PC-3 (cell line): ENCODE measurements around the gene CDK4. TPM values are rescaled to one million over a fixed set of nuclear protein-coding genes. Genes with fewer than 3 reads are reported as not detected.

ENCODE experiments used
- ATAC-seq: fragments of 200-7000 bp; cut with Tn5 transposase; 2 replicates; pipeline ENCODE4 v1.9.1; 2020; ENCODE audit warnings: mild to moderate bottlenecking, moderate library complexity
- BruUV-seq: library from RNA; stranded (reverse); fragments of 400-500 nt; replicated peaks from 2 replicates; lab custom pipeline; 2021; lab: Mats Ljungman, UMichigan
- CTCF ChIA-PET: fragments of 300-600 bp; sonication (Branson Sonifier 250); formaldehyde crosslinking; loops from one replicate; lab custom pipeline; 2022; ENCODE audit warnings: antibody characterized with exemption; lab: Charles Lee
- POLR2A ChIA-PET: fragments of 300-600 bp; sonication (Branson Sonifier 250); formaldehyde crosslinking; loops from one replicate; lab custom pipeline; 2022; ENCODE audit warnings: antibody characterized with exemption; ENCODE audit not compliant: unreplicated experiment; lab: Charles Lee
- DNase-seq: peaks from one replicate; pipeline ENCODE4 v3.0.0-alpha.2; 2015
- H2AFZ ChIP-seq: fragments of 300-600 bp; sonication (generic); 2 replicates; pipeline ENCODE4 v1.6.0; 2016; ENCODE audit warnings: antibody characterized with exemption, low read length
- H3F3A ChIP-seq: fragments of 300-600 bp; sonication (generic); one replicate; pipeline ENCODE4 v1.6.0; 2017; ENCODE audit warnings: antibody characterized with exemption, low read length, control low read depth, mild to moderate bottlenecking; ENCODE audit not compliant: unreplicated experiment
- H3K27ac ChIP-seq: fragments of 300-600 bp; sonication (generic); 2 replicates; pipeline ENCODE4 v1.5.1; 2016; ENCODE audit warnings: mild to moderate bottlenecking, low read length
- H3K27me3 ChIP-seq: fragments of 300-600 bp; sonication (generic); 2 replicates; pipeline ENCODE4 v1.6.1; 2016; ENCODE audit warnings: low read length, mixed read lengths
- H3K36me3 ChIP-seq: fragments of 300-600 bp; sonication (generic); 2 replicates; pipeline ENCODE4 v1.6.1; 2016; ENCODE audit warnings: low read depth, mixed run types, low read length, mixed read lengths
- H3K4me1 ChIP-seq: fragments of 300-600 bp; sonication (generic); 2 replicates; pipeline ENCODE4 v1.5.1; 2016; ENCODE audit warnings: low read length; ENCODE audit not compliant: insufficient read depth
- H3K4me2 ChIP-seq: fragments of 300-600 bp; sonication (generic); 2 replicates; pipeline ENCODE4 v1.6.0; 2016; ENCODE audit warnings: low read length
- H3K4me3 ChIP-seq: fragments of 300-600 bp; sonication (generic); 2 replicates; pipeline ENCODE4 v1.5.1; 2016; ENCODE audit warnings: mild to moderate bottlenecking, low read length, mixed read lengths
- H3K79me2 ChIP-seq: fragments of 300-600 bp; sonication (generic); 2 replicates; pipeline ENCODE4 v1.6.1; 2017; ENCODE audit warnings: low read length, mixed read lengths
- H3K9ac ChIP-seq: fragments of 300-600 bp; sonication (generic); 2 replicates; pipeline ENCODE4 v1.6.0; 2016; ENCODE audit warnings: mild to moderate bottlenecking, low read length
- H3K9me2 ChIP-seq: fragments of 300-600 bp; sonication (generic); replicated peaks from 2 replicates; pipeline ENCODE4 v1.6.1; 2016; ENCODE audit warnings: mixed run types, low read length, mixed read lengths
- H3K9me3 ChIP-seq: fragments of 300-600 bp; sonication (generic); 2 replicates; pipeline ENCODE4 v1.6.1; 2016; ENCODE audit warnings: low read length, mixed read lengths
- H4K20me1 ChIP-seq: fragments of 300-600 bp; sonication (generic); 2 replicates; pipeline ENCODE4 v1.6.1; 2016; ENCODE audit warnings: low read length, mixed read lengths
- EZH2 ChIP-seq: fragments of 300-600 bp; sonication (generic); IDR thresholded peaks from one replicate; pipeline ENCODE4 v1.6.1; 2017; ENCODE audit warnings: antibody characterized with exemption, mild to moderate bottlenecking, low read length; ENCODE audit not compliant: unreplicated experiment
- EZH2phosphoT487 ChIP-seq: fragments of 300-600 bp; sonication (generic); IDR thresholded peaks from 2 replicates; pipeline ENCODE4 v1.6.1; 2018; ENCODE audit warnings: mild to moderate bottlenecking, antibody characterized with exemption, low read length, borderline replicate concordance
- intact Hi-C: fragments of 100-400 bp; cut with micrococcal nuclease; formaldehyde crosslinking; loops from 2 replicates; pipeline ENCODE4 v1.9.0; 2023
- total RNA-seq: library from RNA; depleted of rRNA; stranded (reverse); fragments of >200 nt; gene quantifications from 2 replicates; pipeline ENCODE4 v1.2.3, GENCODE V29; 2014
- TF ChIP-seq, protein P1 (sequence below): fragments of 300-600 bp; sonication (generic); conservative IDR thresholded peaks from 2 replicates; pipeline ENCODE4 v1.5.1; 2017; ENCODE audit warnings: antibody characterized with exemption, low read depth, mild to moderate bottlenecking, low read length

The CDK4 gene
- total RNA-seq, 1 experiment from 2014 or later, result 212 TPM

DNA sequence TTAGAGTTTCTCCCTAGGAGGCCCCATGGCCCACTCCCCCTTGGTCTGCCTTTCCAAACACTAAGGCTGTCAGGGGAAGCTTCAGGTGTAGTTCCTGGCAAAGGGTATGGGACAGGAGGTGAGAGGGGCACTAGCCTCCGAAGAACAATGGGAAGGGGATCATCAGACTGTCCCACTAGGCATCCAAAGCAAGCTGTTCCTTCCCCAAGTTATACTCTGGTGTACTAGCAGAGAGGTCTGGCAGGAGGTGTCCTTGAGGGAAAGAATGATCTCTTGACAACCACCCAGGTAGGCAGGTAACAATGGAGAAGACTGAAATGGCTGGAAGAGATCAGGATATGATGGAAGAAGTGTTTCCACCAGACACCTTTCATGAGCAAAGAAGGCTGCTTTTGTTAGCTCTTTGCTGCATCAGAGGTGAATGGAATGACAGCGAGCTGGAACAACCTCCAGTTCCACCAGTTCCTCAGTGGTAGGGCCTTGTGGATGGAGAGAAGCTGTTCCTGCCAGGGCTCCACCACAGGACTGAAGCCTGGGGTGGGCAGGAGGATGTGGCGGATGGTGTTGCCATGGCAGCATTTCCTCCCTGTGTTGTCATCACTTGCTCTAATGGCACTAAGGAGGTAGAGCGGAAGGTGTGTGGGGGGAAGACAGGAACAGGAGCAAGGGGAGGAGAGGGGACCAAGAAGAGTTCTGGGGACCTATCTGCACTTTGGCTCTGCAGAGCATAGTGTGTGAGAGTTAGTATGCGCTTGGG, 11.3 kb downstream of the CDK4 start:
- no peak overlapping the region for H3K4me3 ChIP-seq
- no peaks in the 10 kb centered on the region for H3K9me3 ChIP-seq
- TF ChIP-seq, protein P1, sequence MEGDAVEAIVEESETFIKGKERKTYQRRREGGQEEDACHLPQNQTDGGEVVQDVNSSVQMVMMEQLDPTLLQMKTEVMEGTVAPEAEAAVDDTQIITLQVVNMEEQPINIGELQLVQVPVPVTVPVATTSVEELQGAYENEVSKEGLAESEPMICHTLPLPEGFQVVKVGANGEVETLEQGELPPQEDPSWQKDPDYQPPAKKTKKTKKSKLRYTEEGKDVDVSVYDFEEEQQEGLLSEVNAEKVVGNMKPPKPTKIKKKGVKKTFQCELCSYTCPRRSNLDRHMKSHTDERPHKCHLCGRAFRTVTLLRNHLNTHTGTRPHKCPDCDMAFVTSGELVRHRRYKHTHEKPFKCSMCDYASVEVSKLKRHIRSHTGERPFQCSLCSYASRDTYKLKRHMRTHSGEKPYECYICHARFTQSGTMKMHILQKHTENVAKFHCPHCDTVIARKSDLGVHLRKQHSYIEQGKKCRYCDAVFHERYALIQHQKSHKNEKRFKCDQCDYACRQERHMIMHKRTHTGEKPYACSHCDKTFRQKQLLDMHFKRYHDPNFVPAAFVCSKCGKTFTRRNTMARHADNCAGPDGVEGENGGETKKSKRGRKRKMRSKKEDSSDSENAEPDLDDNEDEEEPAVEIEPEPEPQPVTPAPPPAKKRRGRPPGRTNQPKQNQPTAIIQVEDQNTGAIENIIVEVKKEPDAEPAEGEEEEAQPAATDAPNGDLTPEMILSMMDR, result no peak
- no peak for TF ChIP-seq EZH2
- no peak for TF ChIP-seq EZH2phosphoT487
- peaks cover 17% of the 10 kb centered on the region for H3K4me1 ChIP-seq
- peaks cover 38% of the 10 kb centered on the region for H3K27me3 ChIP-seq
- H3K9me2 ChIP-seq, result no peaks in the 10 kb centered on the region
- H2AFZ ChIP-seq, result no peak overlapping the region
- no peaks in the 10 kb centered on the region for H4K20me1 ChIP-seq
- CTCF ChIA-PET, result no interaction called here
- H3K4me2 ChIP-seq, result no peak overlapping the region
- H3K79me2 ChIP-seq, result no peaks in the 10 kb centered on the region
- DNase-seq (no peak), ATAC-seq (no peak)
- no peak overlapping the region for H3K27ac ChIP-seq
- no peaks in the 10 kb centered on the region for H3K36me3 ChIP-seq
- no peaks in the 10 kb centered on the region for H3F3A ChIP-seq
- no peak overlapping the region for H3K9ac ChIP-seq
- BruUV-seq, result no TSS peak
- POLR2A ChIA-PET, result no interaction called here
- intact Hi-C loops, result no loop called here

DNA sequence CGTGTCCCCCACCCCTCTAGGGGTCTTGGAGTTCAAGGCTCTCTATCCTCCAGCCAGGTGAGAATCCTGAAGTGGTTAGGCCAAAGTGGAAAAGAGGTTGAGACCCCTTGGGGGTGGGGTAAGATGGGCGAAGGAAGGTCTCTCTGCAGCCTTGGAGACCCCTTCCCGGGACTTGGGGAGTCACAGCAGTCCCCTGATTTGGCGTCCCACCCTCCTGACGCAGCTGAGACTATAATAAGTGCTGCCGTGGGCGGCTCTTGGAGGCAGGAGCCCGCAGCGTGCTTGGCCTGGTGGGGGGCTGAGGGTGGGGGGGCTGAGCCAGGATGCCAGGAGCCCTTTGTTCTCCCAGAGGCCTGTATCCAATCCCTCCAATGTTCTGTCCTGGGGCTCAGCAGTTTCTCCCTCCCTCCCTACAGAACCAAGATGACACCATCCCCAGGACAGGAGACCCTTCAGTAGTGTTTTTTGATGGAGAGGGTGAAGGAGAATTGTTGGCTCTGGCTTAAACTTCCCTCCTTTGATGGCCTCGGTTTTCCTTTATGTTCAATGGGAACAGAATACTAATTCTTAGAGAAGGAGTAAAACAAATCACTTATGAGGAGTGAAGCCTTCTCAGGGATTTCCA, 12.1 kb downstream of the CDK4 start:
- DNase-seq (no peak), ATAC-seq (no peak)
- no peaks in the 10 kb centered on the region for H4K20me1 ChIP-seq
- H3K4me2 ChIP-seq, result no peak overlapping the region
- no peak overlapping the region for H3K4me3 ChIP-seq
- H3K9me3 ChIP-seq, result no peaks in the 10 kb centered on the region
- no peak overlapping the region for H2AFZ ChIP-seq
- TF ChIP-seq, protein P1, result no peak
- TF ChIP-seq EZH2phosphoT487, result no peak
- no peak for TF ChIP-seq EZH2
- H3K27me3 ChIP-seq, result peaks cover 47% of the 10 kb centered on the region
- no peak overlapping the region for H3K27ac ChIP-seq
- ChIA-PET CTCF (no interaction called here), POLR2A (no interaction called here)
- no peaks in the 10 kb centered on the region for H3K9me2 ChIP-seq
- intact Hi-C loops, result no loop called here
- H3F3A ChIP-seq, result no peaks in the 10 kb centered on the region
- no TSS peak for BruUV-seq
- H3K79me2 ChIP-seq, result no peaks in the 10 kb centered on the region
- no peak overlapping the region for H3K9ac ChIP-seq
- no peaks in the 10 kb centered on the region for H3K36me3 ChIP-seq
- H3K4me1 ChIP-seq, result peaks cover 17% of the 10 kb centered on the region

DNA sequence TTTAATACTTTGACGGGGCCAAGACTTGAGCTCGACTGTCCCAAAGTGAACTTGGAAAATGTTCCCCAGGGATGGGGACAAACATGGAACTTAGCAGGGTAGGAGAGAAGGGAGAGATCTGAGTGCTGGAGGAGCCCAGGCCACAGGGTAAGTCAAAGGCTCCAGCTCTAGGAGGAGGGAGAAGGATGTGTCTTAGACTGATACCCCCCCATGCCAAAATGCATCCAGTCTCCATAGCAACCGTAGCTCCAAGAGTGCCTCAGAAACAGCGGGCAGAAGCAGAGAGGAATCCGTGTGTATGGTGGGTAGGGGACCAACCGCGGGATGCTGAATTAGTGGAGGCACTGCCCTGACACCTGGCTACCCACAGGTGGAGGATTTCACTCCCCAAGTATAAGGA, 12.7 kb downstream of the CDK4 start:
- H3K79me2 ChIP-seq, result no peaks in the 10 kb centered on the region
- no peak for TF ChIP-seq EZH2
- TF ChIP-seq EZH2phosphoT487, result no peak
- TF ChIP-seq, protein P1, result no peak
- intact Hi-C loops, result no loop called here
- ChIA-PET POLR2A (no interaction called here), CTCF (no interaction called here)
- H3K4me1 ChIP-seq, result peaks cover 17% of the 10 kb centered on the region
- no peaks in the 10 kb centered on the region for H3K9me3 ChIP-seq
- no peak overlapping the region for H2AFZ ChIP-seq
- no peaks in the 10 kb centered on the region for H4K20me1 ChIP-seq
- no peaks in the 10 kb centered on the region for H3F3A ChIP-seq
- no peaks in the 10 kb centered on the region for H3K9me2 ChIP-seq
- H3K9ac ChIP-seq, result no peak overlapping the region
- H3K36me3 ChIP-seq, result no peaks in the 10 kb centered on the region
- no peak overlapping the region for H3K4me3 ChIP-seq
- DNase-seq, result no peak
- peaks cover 50% of the 10 kb centered on the region for H3K27me3 ChIP-seq
- no peak overlapping the region for H3K27ac ChIP-seq
- no TSS peak for BruUV-seq
- no peak overlapping the region for H3K4me2 ChIP-seq
- ATAC-seq, result no peak
